Sigmoid colon (tissue), 4 donors: ENCODE measurements around the gene CDC14B.

Source experiments
- CTCF ChIP-seq, 4 experiments: fragments of 450-650 bp in 3 of 4; fragments of 200-600 bp in 1 of 4; IDR thresholded peaks; one replicate each; pipeline ENCODE4 v1.5.1; 2016 to 2019; ENCODE audit warnings: antibody characterized with exemption in 4 of 4, mild to moderate bottlenecking in 3 of 4, moderate library complexity in 2 of 4
- EP300 ChIP-seq, 4 donors: sonication (generic); formaldehyde crosslinking; IDR thresholded peaks; one replicate each; pipeline ENCODE4 v1.6.1; 2017; ENCODE audit warnings: antibody characterized with exemption in 4 of 4
- POLR2A ChIP-seq, 2 donors: fragments of 450-650 bp; IDR thresholded peaks; one replicate each; pipeline ENCODE4 v1.6.1; 2016; ENCODE audit warnings: antibody characterized with exemption in 2 of 2, mild to moderate bottlenecking in 2 of 2, moderate library complexity in 2 of 2

- TF ChIP-seq POLR2A (IDR thresholded peaks at IDR 0.05) = no peak
- TF ChIP-seq CTCF (IDR thresholded peaks at IDR 0.05) = no peak
- TF ChIP-seq EP300 (IDR thresholded peaks at IDR 0.05) = no peak
Measured at GRCh38 chr9:96553070-96553469, 66.6 kb downstream of the CDC14B start.
